ENCODE data around the gene PDK4. TPM values are rescaled to one million over a fixed set of nuclear protein-coding genes. Genes with fewer than 3 reads are reported as not detected.
"Not testable (repeated sequence)": the region's sequence is repeated elsewhere in the genome, so short reads cannot be mapped to it uniquely, and the experiment has no call there.

PDK4 gene
- total and polyA plus RNA-seq, 8 donors, result 53.5 to 697 (median 111) TPM

DNA sequence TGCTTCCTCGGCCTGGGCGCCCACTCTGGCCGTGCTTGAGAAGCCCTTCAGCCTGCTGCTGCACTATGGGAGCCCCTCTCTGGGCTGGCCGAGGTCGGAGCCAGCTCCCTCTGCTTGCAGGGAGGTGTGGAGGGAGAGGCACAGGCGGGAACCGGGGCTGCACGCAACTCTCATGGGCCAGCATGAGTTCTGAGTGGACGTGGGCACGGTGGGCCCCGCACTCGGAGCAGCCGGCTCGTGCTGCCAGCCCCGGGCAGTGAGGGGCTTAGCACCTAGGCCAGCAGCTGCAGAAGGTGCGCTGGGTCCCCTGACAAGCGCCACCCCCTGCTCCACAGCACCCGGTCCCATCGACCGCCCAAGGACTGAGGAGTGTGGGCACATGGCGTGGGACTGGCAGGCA is 9.0 kb upstream of the PDK4 start:
- no peak overlapping the region for H3K4me3 ChIP-seq
- intact Hi-C loops (cut with DNase I; ENCODE audit: low total_unique reads), result no loop called here
- H3K4me1 ChIP-seq, result peaks cover 29 to 47% (median 37%) of the 10 kb centered on the region in 4 donors
- H3K27me3 ChIP-seq, result no peaks in the 10 kb centered on the region
- TF ChIP-seq EP300 (IDR thresholded peaks at IDR 0.05) (no peak), POLR2AphosphoS5 (IDR thresholded peaks at IDR 0.05) (no peak), POLR2A (IDR thresholded peaks at IDR 0.05) (no peak)
- TF ChIP-seq, protein P1, sequence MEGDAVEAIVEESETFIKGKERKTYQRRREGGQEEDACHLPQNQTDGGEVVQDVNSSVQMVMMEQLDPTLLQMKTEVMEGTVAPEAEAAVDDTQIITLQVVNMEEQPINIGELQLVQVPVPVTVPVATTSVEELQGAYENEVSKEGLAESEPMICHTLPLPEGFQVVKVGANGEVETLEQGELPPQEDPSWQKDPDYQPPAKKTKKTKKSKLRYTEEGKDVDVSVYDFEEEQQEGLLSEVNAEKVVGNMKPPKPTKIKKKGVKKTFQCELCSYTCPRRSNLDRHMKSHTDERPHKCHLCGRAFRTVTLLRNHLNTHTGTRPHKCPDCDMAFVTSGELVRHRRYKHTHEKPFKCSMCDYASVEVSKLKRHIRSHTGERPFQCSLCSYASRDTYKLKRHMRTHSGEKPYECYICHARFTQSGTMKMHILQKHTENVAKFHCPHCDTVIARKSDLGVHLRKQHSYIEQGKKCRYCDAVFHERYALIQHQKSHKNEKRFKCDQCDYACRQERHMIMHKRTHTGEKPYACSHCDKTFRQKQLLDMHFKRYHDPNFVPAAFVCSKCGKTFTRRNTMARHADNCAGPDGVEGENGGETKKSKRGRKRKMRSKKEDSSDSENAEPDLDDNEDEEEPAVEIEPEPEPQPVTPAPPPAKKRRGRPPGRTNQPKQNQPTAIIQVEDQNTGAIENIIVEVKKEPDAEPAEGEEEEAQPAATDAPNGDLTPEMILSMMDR (IDR thresholded peaks at IDR 0.05), result no peak
- peak overlapping the region in 2 of 5 donors; percentile 96 to 98 for H3K27ac ChIP-seq
- no peaks in the 10 kb centered on the region for H3K36me3 ChIP-seq
- H3K9me3 ChIP-seq, result no peaks in the 10 kb centered on the region
- no peak for DNase-seq
- 91 to 100% (median 96%) methylated on average over 5 to 21 of the region's 21 CpGs for WGBS, 5 donors

DNA sequence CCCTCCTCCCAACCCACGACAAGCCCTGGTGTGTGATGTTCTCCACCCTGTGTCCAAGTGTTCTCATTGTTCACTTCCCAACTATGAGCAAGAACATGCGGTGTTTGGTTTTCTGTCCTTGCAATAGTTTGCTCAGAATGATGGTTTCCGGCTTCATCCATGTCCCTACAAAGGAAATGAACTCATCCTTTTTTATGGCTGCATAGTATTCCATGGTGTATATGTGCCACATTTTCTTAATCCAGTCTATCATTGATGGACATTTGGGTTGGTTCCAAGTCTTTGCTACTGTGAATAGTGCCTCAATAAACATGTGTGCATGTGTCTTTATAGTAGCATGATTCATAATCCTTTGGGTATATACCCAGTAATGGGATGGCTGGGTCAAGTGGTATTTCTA is 8.5 kb upstream of the PDK4 start:
- H3K4me3 ChIP-seq; H3K36me3 ChIP-seq; H3K27me3 ChIP-seq; intact Hi-C loops (cut with DNase I; ENCODE audit: low total_unique reads); H3K9me3 ChIP-seq; DNase-seq: not testable (repeated sequence)
- WGBS, 5 donors, result 89 to 95% (median 91%) methylated on average over 3 of the region's 3 CpGs
- H3K4me1 ChIP-seq, result peaks cover 25 to 43% (median 33%) of the 10 kb centered on the region in 4 donors
- H3K27ac ChIP-seq, result peak overlapping the region in 2 of 5 donors; percentile 96 to 98

DNA sequence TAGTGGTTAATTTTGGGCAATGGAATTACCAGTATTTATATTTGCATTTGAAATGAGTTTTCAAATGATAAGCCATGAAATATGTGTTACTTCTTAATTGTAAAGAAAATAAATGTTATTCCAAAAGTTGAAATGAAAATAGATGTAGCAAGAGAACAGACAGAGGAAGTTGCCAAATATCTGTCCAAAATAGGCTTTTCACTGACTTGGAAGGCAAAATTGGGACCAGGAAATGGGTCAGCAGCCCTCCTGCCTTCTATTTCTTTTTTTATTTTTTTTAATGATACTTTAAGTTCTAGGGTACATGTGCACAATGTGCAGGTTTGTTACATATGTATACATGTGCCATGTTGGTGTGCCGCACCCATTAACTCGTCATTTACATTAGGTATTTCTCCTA is 8.1 kb upstream of the PDK4 start:
- intact Hi-C loops (cut with DNase I; ENCODE audit: low total_unique reads); H3K9me3 ChIP-seq; DNase-seq; H3K27me3 ChIP-seq; H3K4me3 ChIP-seq; H3K36me3 ChIP-seq: not testable (repeated sequence)
- 90 to 100% (median 92%) methylated on average over 2 of the region's 2 CpGs for WGBS, 5 donors
- Histone ChIP-seq H3K27ac (peak overlapping the region in 1 of 5 donors; percentile 9), H3K4me1 (peaks cover 21 to 41% (median 30%) of the 10 kb centered on the region in 4 donors)

DNA sequence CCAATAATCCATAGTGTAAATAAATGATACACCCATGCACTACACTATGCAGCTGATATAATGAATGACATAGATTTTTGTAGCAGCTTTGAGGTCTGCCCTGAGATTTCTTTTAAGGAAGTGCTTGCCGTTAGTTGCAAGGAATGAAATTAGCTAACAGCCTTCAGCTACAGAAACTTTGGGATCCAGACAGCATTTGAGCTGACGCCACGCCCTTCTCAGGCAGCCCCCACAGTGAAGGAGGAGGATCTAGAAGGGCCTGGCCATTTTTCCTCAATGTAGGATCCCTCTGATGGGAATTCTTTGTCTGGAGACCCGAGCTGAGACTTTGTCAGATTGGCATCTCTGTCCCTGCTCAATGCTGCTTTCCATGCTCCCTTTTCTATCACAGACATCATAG is 6.1 kb upstream of the PDK4 start:
- Histone ChIP-seq H3K27ac (peak overlapping the region in 2 of 5 donors; percentile 64 to 65), H3K36me3 (no peaks in the 10 kb centered on the region), H3K4me3 (no peak overlapping the region), H3K9me3 (no peaks in the 10 kb centered on the region), H3K27me3 (no peaks in the 10 kb centered on the region), H3K4me1 (peaks cover 9 to 45% (median 25%) of the 10 kb centered on the region in 4 donors)
- 50 to 71% (median 52%) methylated on average over 4 of the region's 4 CpGs for WGBS, 5 donors
- intact Hi-C loops (cut with DNase I; ENCODE audit: low total_unique reads), result no loop called here
- no peak for DNase-seq
- TF ChIP-seq POLR2A (IDR thresholded peaks at IDR 0.05), result no peak

DNA sequence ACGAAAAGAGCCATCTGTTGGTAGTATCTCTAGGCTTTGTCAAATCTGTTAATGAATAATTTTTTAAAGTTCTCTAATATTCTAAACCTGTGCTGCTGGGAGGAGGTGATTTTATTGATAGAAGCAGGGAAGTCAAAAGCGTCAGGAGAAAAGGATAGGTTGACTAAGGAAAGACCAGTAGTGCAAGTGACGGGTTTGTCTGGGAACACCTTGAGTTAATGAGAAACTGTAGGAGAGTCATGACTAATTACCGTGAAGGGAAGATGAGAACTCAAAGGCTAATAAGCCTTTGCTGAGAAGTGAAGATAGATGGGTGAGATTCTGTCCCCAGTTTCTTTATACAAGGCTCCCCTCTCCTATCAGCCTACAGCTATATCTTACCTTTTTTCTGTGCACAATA is 5.0 kb upstream of the PDK4 start:
- H3K4me3 ChIP-seq, result no peak overlapping the region
- H3K27ac ChIP-seq, result peak overlapping the region in 2 of 5 donors; percentile 64 to 65
- no peaks in the 10 kb centered on the region for H3K36me3 ChIP-seq
- DNase-seq, result no peak
- peaks cover 0 to 3% (median 0%) of the 10 kb centered on the region in 3 donors for H3K27me3 ChIP-seq
- TF ChIP-seq POLR2AphosphoS5 (IDR thresholded peaks at IDR 0.05) (no peak), EP300 (IDR thresholded peaks at IDR 0.05) (no peak), POLR2A (IDR thresholded peaks at IDR 0.05) (no peak)
- TF ChIP-seq, protein P1 (IDR thresholded peaks at IDR 0.05), result no peak
- WGBS, 5 donors, result 50 to 76% (median 71%) methylated on average over 4 of the region's 4 CpGs
- H3K4me1 ChIP-seq, result peaks cover 8 to 42% (median 22%) of the 10 kb centered on the region in 4 donors
- H3K9me3 ChIP-seq, result no peaks in the 10 kb centered on the region
- intact Hi-C loops (cut with DNase I; ENCODE audit: low total_unique reads), result no loop called here

DNA sequence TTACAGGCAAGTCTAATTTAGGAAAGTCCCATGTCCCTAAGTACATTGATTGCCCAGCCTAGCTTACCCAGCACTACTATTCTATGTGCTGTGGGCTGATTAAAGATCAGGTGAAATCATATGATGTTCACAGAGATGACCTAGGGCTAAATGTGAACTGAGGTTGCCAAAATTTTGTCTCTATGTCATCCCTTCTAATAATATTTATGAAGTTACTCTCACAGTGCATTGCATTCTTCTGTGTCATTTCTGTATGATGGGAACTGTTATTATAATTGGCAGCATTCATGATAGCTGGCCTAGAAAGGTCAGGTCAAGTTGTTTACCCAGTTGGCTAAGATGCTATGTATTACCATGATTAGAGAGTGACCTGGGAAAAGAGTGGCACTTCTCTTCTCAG is 2.8 kb upstream of the PDK4 start:
- H3K27ac ChIP-seq, result peak overlapping the region in 2 of 5 donors; percentile 98
- TF ChIP-seq EP300 (IDR thresholded peaks at IDR 0.05) (no peak), POLR2A (IDR thresholded peaks at IDR 0.05) (no peak)
- TF ChIP-seq, protein P1 (IDR thresholded peaks at IDR 0.05), result no peak

More for the DNA sequence above, 2.8 kb upstream of the PDK4 start:
- peaks cover 0 to 7% (median 0%) of the 10 kb centered on the region in 3 donors for H3K27me3 ChIP-seq
- intact Hi-C loops (cut with DNase I; ENCODE audit: low total_unique reads), result no loop called here
- no peaks in the 10 kb centered on the region for H3K9me3 ChIP-seq
- H3K4me3 ChIP-seq, result no peak overlapping the region
- peaks cover 0 to 20% (median 8%) of the 10 kb centered on the region in 4 donors for H3K36me3 ChIP-seq
- peaks cover 12 to 42% (median 23%) of the 10 kb centered on the region in 4 donors for H3K4me1 ChIP-seq
- DNase-seq, result no peak

Measured in stomach (tissue), 9 donors.